NCI-H460 (cell line): Measurements from ENCODE around the gene TM4SF18. TPM values are rescaled to one million over a fixed set of nuclear protein-coding genes. Genes with fewer than 3 reads are reported as not detected.
A peak's percentile ranks its signal among the peaks of the same experiment; 100 is the strongest.

Source experiments
- DNase-seq: peaks from one replicate; pipeline ENCODE4 v3.0.0-alpha.2; 2016; ENCODE audit warnings: low read depth; ENCODE audit errors: extremely low read depth
- total RNA-seq: library from RNA; depleted of rRNA; stranded (reverse); fragments of >200 nt; shearing (Covaris generic); gene quantifications from 2 replicates; pipeline ENCODE4 v1.2.3, GENCODE V29; 2014

The TM4SF18 gene
- total RNA-seq, 1 experiment from 2014 or later = 14.4 TPM

DNA sequence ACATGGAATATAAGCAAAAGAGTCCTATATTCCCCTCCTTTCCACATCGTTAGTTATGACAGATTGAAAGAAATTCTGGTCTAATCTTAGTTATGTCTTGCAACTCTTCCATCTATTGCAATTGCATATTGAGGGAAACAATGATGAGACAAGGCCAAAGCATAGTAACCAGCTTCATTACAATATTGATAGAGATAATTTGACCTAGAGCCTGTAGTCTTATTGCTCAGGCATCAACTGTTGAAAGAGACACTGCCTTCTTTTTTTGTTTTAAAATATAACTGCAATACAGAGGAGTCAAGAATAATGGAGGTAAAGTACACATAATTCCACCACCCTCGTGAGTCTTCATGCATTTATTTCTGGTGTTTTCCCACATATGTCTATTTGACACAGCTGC lies 2.0 kb downstream of the TM4SF18 start:
- DNase-seq = no peak

DNA sequence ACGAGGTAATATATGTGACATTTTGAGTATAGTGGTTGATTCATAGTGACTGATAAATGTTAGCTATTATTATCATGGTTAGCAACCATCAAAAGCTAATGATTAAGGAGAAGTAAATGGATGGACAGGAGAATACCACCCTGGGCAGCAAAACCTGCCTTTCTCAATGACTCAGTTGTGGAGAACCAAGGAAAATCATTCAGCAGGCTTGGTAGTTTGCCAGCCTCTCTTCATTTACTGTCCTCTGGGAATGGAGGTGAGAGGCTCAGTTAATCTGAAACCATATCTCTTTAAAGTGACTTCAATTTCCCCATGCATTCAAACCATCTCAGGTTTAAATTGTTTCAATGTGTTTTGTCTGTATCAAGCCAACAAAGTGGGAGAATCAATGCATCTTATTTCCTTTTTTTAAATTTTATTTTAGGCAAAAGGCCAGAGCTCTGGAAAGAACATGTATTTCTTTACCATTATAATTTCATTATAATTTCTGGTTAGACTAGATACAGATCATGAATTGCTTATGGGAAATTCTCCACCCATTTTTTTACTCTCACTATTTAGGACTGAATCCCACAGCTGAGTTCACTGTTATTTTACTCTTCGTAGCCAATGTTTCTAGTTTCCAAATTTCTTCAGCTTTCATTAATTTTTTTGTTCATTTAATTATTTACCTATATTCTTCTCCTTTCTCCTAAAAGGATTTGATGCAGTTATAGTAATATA lies 2.7 kb downstream of the TM4SF18 start:
- no peak for DNase-seq

DNA sequence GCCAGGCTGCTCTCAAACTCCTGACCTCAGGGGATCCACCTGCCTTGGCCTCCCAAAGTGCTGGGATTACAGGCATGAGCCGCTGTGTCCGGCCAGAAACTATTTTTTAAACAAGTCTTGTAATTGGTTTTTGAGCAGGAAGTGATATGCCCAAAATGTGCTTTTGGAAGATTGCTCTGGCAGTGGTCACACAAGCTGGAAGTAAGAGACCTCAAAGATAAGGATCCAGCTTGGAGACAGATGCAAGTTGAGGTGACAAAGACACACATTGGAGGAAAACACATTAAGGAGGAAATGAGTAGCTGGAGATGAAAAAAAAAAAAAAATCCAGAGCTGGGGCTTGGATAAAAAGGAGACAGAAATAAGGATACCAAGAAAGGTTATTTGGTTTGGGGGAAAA lies 6.3 kb downstream of the TM4SF18 start:
- no peak for DNase-seq

DNA sequence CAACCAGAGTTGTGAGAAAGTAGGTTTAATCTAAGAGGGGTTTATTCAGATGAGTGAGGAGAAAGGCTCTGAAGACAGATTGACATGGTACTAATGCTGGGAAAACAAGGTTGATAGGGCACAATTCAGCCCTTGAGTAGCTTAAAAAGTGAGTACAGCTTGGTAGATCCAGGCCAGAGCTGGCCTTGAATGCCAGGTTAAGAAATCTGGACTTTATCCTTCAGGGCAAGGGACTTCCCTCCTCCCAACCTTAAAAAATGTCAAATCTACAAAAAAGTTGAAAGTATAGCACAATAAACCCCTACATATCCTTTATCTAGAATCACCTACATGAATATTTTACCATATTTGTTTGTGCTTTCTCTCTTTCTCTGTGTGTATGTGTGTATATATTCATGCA lies 7.9 kb downstream of the TM4SF18 start:
- DNase-seq = no peak

DNA sequence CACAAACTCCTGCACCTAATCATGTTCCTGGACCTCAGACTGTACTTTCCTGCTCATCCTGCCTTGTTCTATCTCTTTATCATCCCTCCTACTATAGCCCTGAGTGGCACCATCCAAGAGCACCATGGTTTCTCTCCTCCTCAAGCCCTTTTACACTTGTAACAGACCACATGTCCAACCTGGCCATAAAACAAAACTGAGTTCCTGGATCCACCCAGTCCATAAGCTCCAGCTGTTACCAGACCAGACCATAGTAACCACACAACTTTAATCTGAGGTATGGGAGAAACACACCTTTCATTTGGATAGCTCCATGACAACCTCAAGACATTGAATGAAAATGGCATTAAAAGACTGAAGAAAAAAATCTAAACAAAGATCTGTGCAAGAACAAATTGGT lies 9.1 kb downstream of the TM4SF18 start:
- DNase-seq = no peak

DNA sequence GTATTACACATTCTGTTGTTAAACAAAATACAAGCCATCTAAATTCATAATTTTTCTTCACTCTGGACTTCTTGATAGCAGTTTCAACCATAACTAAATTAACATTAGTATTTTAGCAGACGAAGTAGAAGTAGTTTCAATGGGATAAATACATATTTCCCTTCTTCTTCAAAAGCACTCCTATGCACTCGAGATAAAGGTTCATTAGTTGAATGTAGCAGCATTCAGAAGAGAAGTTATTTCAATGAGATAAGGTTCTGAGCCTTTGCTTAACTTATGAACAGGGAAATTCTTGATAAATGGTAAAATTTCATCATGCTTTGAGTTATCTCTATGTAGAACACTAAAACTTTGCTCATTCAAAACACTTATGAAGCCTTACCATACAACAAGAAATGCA lies 11.8 kb downstream of the TM4SF18 start:
- DNase-seq = no peak

DNA sequence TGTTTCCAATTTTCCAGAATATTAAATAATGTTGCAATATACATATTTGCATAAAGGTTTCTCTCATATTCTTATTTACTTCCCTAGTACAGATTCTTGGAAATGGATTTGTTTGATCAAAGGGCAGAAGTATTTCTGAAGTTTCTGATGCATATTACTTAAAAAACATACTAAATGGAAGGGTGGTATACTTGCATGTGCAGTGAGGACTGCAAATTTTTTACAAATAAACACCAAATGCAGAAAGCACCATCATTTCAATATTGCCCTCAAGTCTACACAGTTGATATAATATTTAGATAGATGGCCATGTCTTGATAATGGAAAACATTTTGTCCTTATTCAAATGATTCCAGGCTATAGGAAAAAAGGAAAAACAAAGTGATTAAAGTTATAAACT lies 12.3 kb downstream of the TM4SF18 start:
- no peak for DNase-seq

DNA sequence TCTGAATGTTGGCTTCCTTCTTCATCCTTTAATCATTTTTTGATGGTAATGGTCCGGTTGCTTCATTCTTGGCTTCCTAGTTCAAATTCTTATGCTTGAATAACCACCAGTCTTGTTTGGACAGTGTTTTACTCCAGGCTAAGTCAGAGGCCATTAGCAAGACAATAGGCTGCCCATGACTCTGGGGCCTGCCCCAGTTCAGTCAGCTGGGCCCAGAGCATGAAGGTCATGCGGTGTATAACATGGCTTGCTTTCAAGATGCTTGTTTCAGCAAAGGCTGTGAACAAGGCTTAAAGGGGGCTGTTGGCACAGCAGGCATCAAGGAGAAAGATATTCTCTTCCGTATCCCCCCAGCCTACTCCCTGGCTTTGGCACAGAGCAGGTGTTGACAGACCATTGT lies 13.7 kb downstream of the TM4SF18 start:
- no peak for DNase-seq

DNA sequence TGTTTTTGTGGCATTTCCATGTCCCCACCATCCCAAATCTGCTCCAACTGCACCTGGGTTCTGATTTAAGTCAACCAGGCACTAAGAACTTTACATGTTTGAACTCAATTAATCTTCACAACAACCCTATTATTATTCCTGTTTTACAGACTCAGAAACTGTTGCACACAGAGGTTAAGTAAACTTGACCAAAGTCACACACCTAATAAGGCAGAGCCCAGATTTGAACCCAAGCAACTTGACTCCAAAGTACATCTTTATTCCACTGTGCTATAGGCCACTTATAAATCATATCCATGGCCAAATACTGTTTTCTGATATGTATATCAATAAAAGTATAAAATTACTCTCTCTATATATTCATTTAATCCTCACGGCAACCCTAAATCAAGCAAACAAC lies 16.4 kb downstream of the TM4SF18 start:
- no peak for DNase-seq

DNA sequence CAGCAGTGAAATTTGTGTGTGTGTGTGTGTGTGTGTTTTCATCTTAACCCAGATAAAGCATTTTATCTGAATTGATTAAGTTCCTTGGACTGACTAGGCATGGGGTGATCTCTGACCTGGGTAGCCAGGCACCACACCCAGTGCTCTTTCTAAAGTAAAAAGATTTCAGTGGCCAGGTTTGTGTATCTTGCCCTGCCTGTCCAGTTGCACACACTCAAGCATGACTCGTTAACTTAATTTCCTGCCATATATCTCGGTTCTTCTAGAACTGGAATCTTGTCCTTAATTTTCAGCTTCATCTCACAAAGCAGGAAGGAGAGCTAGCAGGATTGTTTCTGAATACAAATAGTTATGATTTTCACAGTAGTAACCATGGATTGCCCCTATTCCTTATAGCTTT lies 17.0 kb downstream of the TM4SF18 start:
- DNase-seq = no peak

DNA sequence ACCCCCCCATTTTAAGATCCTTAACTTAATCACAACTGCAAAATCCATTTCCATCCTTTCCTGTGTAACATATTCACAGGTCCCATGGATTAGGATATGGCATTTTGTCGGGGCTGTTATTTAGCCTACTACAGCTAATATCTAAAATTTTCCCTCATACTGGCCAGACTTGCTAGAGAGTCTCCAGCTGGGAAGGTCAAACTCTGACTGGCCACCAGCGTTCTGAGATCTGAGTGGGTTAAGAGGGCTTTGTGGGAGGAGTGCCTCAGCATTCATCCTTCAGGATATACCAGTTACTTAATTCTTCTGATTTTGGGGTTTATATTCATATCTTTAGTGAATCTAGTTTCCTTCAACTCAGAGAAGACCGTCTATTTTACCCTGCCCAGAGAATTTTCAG lies 17.7 kb downstream of the TM4SF18 start:
- no peak for DNase-seq

DNA sequence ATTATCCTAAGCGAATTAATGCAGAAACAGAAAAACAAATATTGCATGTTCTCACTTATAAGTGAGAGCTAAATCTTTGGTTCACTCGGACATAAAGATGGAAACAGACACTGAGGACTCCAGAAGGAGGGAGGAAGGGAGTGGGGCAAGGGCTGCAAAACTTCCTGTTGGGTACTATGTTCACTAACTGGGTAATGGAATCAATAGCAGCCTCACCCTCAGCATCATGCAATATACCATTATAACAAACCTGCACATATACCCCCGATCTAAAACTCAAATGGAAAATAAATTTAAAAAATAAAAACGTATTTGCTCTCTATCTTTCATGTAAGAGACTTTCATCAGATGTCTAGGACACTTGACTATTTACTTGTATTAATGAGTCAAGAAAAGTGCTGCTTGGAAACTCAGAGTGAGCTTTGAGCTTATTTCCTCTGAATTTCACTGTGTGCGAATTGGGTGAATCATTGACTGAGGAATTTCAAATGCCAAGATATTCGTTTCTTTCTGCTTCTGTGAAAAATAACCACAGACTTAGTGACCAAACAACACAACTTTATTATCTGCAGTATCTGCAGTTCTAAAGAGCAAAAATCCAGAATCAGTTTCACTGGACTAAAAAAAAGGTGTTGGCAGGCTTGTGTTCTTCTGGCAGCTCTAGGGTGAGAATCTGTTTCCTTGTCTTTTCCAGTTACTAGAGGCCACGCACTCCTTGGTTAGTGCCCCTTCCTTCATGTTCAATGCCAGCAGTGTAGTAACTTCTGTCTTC lies 18.4 kb downstream of the TM4SF18 start:
- no peak for DNase-seq

DNA sequence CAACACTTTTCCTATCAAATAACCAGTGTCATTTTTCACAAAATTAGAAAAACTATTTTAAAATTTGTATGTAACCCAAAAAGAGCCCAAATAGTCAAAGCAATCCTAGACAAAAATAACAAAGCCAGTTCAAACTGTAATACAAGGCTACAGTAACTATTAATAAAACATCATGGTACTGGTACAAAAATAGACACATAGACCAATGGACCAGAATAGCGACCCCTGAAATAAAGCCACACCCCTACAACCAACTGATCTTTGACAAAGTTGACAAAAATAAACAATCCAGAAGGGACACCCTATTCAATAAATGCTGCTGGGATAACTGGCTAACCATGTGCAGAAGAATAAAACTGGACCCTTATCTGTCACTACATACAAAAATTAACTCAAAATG lies 19.9 kb downstream of the TM4SF18 start:
- DNase-seq = no peak

DNA sequence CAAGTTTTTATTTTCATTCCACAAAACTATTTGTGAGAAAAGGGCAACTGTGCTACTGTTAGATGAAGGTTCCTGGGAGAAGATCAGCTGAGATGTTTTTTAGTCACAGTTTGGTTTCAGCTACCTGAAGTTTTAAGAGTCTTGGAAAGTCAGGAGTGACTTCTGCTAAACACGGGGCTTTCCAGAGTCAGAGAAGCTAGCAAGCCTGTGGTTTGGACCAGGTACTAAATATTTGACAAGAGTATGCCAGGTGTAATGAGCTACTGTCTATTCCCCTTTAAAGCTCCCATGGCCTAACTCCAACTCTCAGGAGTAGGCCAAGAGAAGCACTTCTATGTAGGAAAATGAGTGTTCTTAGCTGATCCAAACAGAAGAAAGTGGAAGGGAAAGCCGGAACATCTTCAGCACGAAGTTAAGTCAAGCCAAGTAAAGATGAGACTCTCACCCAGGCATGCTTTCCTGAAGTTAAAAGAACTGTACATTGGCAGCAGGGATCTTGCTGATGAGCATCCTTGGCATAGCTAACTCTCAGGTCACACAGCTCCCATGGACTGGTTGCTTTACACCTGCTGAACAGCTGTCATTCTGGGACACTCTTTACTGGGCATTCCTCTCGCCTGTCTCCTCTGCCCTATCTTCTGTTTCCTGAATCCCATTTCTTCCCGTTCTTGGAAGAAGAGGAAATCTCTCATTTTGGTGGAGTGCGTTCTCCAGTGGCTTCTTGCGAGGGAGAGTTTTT lies 22.5 kb downstream of the TM4SF18 start:
- no peak for DNase-seq

DNA sequence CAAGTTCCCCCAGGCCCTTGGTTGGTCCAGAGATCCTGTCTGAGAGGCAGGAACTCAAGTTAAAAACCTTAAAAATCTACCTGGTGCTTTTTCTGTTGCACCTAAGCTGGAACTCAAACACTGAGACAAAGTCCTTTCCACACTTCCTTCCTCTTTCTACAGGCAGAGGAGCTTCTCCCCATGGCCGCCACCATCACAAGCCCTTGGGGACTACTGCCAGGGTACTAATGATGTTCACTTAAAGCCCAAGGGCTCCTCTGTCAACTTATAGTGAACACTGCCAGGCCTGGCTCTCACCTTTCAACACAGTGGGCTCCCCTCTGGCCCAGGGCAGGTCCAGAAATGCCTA lies 26.0 kb downstream of the TM4SF18 start:
- no peak for DNase-seq

DNA sequence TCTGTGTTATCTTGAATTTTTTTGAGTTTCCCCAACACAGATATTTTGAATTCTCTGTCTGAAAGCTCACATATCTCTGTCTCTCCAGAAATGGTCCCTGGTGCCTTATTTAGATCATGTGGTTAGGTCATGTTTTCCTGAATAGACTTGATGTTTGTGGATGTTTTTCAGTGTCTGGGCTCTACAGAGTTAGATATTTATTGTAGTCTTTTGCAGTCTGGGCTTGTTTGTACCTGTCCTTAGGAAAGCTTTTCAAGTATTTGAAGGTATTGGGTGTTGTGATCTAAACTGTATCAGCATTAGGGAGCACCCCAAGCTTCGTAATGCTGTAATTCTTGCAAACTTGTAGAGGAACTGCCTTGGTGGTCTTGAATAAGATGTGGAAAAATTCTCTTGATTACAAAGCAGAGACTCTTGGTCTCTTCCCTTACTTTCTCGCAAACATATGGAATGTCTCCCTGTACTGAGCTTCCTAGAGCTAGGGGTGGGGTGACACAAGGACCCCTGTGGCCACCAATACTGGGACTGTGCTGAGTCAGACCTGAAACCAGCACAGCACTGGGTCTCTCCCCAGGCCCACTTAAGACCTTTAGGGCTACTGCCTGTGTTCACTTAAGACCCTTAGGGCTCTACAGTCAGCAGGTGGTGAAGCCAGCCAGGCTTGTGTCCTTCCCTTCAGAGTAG lies 26.5 kb downstream of the TM4SF18 start:
- DNase-seq = no peak

DNA sequence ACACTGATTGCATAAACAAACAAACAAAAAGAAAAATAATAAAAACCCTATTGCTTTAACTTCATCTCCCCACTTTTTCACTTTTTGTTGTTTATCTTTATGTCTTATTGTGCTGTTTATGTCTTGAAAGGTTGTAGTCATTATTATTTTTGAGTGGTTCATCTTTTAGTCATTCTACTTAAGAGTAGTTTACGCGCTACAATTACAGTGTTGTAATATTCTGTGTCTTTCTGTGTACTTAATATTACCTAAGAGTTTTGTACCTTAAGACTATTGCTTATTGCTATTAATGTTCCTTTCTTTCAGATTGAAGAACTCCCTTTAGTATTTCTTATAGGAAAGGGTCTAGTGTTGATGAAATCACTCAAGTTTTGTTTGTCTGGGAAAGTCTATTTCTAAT lies 28.1 kb downstream of the TM4SF18 start:
- no peak for DNase-seq

DNA sequence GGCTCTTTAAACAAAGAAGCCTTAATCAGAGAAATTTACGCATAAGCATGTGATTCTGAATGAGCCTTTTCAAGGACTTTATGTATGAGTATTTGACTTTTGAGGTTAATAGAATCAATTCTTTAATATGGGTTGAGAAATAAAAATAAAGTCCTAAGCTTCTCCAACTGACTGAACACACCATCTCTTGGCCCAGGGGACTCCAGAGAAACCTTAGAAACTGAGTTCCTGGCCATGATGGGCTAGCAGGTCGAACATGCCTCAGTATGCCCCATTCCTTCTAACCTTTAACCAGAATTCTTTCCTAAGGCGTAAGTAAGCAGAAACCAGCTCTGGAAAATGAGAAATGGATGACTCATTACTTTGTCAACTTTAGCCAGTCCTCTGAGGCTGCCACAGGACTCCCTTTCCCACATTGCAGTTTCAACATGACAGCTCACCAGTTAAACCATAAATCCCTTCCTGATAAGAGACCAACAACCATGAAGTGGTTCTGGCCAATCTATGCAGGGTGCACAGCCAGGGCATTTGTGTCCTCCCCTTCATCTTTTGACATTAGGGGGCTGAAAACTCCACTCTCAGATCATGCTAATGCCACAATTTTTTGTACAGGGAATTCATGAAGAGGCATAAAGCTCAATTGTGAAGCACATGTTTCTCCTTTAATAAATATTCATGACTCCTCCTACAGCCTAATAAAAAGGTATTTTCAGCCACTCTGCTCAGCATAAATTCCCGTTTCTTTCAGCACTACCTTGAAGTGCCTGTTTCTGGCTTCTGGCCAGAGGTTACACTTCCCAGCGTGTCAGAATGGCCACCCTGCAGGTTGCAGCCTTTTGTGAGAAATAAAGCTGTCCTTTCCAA lies 33.3 kb downstream of the TM4SF18 start:
- peak; percentile 90 for DNase-seq

DNA sequence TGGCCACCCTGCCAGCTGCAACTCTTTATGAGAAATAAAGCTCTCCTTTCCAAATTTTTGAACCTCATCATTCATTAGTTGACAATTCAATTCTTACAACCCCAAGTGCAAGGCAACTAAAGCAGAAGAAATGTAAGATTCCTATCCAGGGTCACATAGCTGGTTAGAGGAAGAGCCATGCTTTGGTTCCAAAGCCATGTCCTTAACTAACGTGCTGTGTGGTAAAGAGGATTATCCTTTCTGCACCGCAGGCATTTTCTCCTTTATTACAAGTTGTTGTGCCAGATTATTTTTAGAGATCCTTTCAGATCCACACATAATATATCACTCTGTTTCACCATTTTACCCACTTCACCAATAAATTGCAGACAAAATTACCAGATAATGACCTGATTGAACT lies 36.5 kb downstream of the TM4SF18 start:
- DNase-seq = no peak

DNA sequence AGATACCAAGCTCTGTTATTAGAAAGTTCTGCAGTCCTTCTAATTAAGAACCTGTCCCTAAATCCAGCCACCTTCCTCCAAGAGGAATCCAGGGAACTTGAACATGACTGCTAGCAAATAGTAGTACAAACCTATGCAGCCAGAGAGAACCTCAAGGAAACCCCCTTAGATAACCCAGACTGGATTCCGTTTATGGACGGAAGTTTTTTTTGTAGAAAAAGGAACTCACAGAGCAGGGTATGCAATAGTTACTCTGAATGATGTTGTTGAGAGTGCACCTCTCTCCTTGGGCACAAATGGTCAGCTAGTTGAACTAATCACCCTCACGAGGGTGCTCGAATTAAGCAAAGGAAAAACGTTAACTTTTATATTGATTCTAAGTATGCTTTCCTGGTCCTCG lies 40.8 kb downstream of the TM4SF18 start:
- DNase-seq = no peak
